Measurements from ENCODE around the gene LSM14A.
"Not testable (repeated sequence)": the region's sequence is repeated elsewhere in the genome, so short reads cannot be mapped to it uniquely, and the experiment has no call there.

The LSM14A gene

GRCh38 chr19:34135821-34136611, 36.3 kb upstream of the LSM14A start:
- no peak overlapping the region for H3K4me3 ChIP-seq (ENCODE audit: low read length)
- H3K4me1 ChIP-seq (ENCODE audit: insufficient read depth, low read length) = peaks cover 4% of the 10 kb centered on the region; the same call in 1 of the 2 replicates
- no peaks in the 10 kb centered on the region for H3K27me3 ChIP-seq (ENCODE audit: insufficient read depth, low read length)
- no peak overlapping the region for H3K27ac ChIP-seq (ENCODE audit: low read depth, low read length)
- H3K9ac ChIP-seq (ENCODE audit: low read depth, low read length) = no peak overlapping the region
- WGBS = 96% methylated on average over 7 of the region's 7 CpGs
- H3K9me3 ChIP-seq (ENCODE audit: insufficient read depth, low read depth, low read length) = no peaks in the 10 kb centered on the region
- H3K36me3 ChIP-seq (ENCODE audit: insufficient read depth, low read length) = no peaks in the 10 kb centered on the region

- Histone ChIP-seq H3K4me3 (ENCODE audit: low read length) (no peak overlapping the region), H3K4me1 (ENCODE audit: insufficient read depth, low read length) (peaks cover 8% of the 10 kb centered on the region), H3K36me3 (ENCODE audit: insufficient read depth, low read length) (no peaks in the 10 kb centered on the region), H3K27me3 (ENCODE audit: insufficient read depth, low read length) (no peaks in the 10 kb centered on the region), H3K27ac (ENCODE audit: low read depth, low read length) (no peak overlapping the region), H3K9ac (ENCODE audit: low read depth, low read length) (no peak overlapping the region), H3K9me3 (ENCODE audit: insufficient read depth, low read depth, low read length) (peaks cover 5% of the 10 kb centered on the region)
- 30% methylated on average over 5 of the region's 5 CpGs for WGBS
These were observed 31.3 kb upstream of the LSM14A start for GRCh38 chr19:34141025-34141424.

- Histone ChIP-seq H3K27ac (ENCODE audit: low read depth, low read length) (no peak overlapping the region), H3K36me3 (ENCODE audit: insufficient read depth, low read length) (no peaks in the 10 kb centered on the region), H3K4me1 (ENCODE audit: insufficient read depth, low read length) (peaks cover 8% of the 10 kb centered on the region), H3K9me3 (ENCODE audit: insufficient read depth, low read depth, low read length) (peaks cover 5% of the 10 kb centered on the region), H3K4me3 (ENCODE audit: low read length) (no peak overlapping the region), H3K27me3 (ENCODE audit: insufficient read depth, low read length) (no peaks in the 10 kb centered on the region), H3K9ac (ENCODE audit: low read depth, low read length) (no peak overlapping the region)
- 89% methylated on average over 2 of the region's 3 CpGs for WGBS
These were observed 29.9 kb upstream of the LSM14A start for GRCh38 chr19:34142440-34142839.

GRCh38 chr19:34145741-34146202, 26.5 kb upstream of the LSM14A start:
- Histone ChIP-seq H3K9me3 (ENCODE audit: insufficient read depth, low read depth, low read length) (peaks cover 5% of the 10 kb centered on the region), H3K36me3 (ENCODE audit: insufficient read depth, low read length) (no peaks in the 10 kb centered on the region), H3K27me3 (ENCODE audit: insufficient read depth, low read length) (no peaks in the 10 kb centered on the region), H3K4me1 (ENCODE audit: insufficient read depth, low read length) (peaks cover 6% of the 10 kb centered on the region), H3K27ac (ENCODE audit: low read depth, low read length) (no peak overlapping the region), H3K4me3 (ENCODE audit: low read length) (no peak overlapping the region), H3K9ac (ENCODE audit: low read depth, low read length) (no peak overlapping the region)
- 18% methylated on average over 7 of the region's 7 CpGs for WGBS

GRCh38 chr19:34148658-34149185, 23.6 kb upstream of the LSM14A start:
- Histone ChIP-seq H3K4me1 (ENCODE audit: insufficient read depth, low read length) (no peaks in the 10 kb centered on the region), H3K9ac (ENCODE audit: low read depth, low read length) (no peak overlapping the region), H3K4me3 (ENCODE audit: low read length) (no peak overlapping the region), H3K36me3 (ENCODE audit: insufficient read depth, low read length) (no peaks in the 10 kb centered on the region), H3K27ac (ENCODE audit: low read depth, low read length) (no peak overlapping the region), H3K27me3 (ENCODE audit: insufficient read depth, low read length) (no peaks in the 10 kb centered on the region), H3K9me3 (ENCODE audit: insufficient read depth, low read depth, low read length) (no peaks in the 10 kb centered on the region)
- WGBS = 90% methylated on average over 9 of the region's 9 CpGs

- Histone ChIP-seq H3K36me3 (ENCODE audit: insufficient read depth, low read length) (no peaks in the 10 kb centered on the region), H3K9me3 (ENCODE audit: insufficient read depth, low read depth, low read length) (no peaks in the 10 kb centered on the region), H3K27me3 (ENCODE audit: insufficient read depth, low read length) (no peaks in the 10 kb centered on the region), H3K27ac (ENCODE audit: low read depth, low read length) (no peak overlapping the region), H3K4me1 (ENCODE audit: insufficient read depth, low read length) (no peaks in the 10 kb centered on the region), H3K9ac (ENCODE audit: low read depth, low read length) (no peak overlapping the region), H3K4me3 (ENCODE audit: low read length) (no peak overlapping the region)
- WGBS = 93% methylated on average over 5 of the region's 5 CpGs
These were observed 22.4 kb upstream of the LSM14A start for GRCh38 chr19:34149873-34150272.

GRCh38 chr19:34150558-34150957, 21.7 kb upstream of the LSM14A start:
- Histone ChIP-seq H3K9me3 (ENCODE audit: insufficient read depth, low read depth, low read length) (no peaks in the 10 kb centered on the region), H3K27me3 (ENCODE audit: insufficient read depth, low read length) (no peaks in the 10 kb centered on the region), H3K27ac (ENCODE audit: low read depth, low read length) (no peak overlapping the region), H3K4me1 (ENCODE audit: insufficient read depth, low read length) (no peaks in the 10 kb centered on the region), H3K4me3 (ENCODE audit: low read length) (no peak overlapping the region), H3K36me3 (ENCODE audit: insufficient read depth, low read length) (no peaks in the 10 kb centered on the region), H3K9ac (ENCODE audit: low read depth, low read length) (no peak overlapping the region)
- 87% methylated on average over 4 of the region's 4 CpGs for WGBS

GRCh38 chr19:34151439-34151838, 20.9 kb upstream of the LSM14A start:
- Histone ChIP-seq H3K9ac (ENCODE audit: low read depth, low read length) (no peak overlapping the region), H3K27me3 (ENCODE audit: insufficient read depth, low read length) (no peaks in the 10 kb centered on the region), H3K4me3 (ENCODE audit: low read length) (no peak overlapping the region), H3K36me3 (ENCODE audit: insufficient read depth, low read length) (no peaks in the 10 kb centered on the region), H3K4me1 (ENCODE audit: insufficient read depth, low read length) (no peaks in the 10 kb centered on the region), H3K27ac (ENCODE audit: low read depth, low read length) (no peak overlapping the region), H3K9me3 (ENCODE audit: insufficient read depth, low read depth, low read length) (no peaks in the 10 kb centered on the region)
- WGBS = 93% methylated on average over 5 of the region's 5 CpGs

GRCh38 chr19:34154401-34154800, 17.9 kb upstream of the LSM14A start:
- Histone ChIP-seq H3K36me3 (ENCODE audit: insufficient read depth, low read length) (no peaks in the 10 kb centered on the region), H3K9me3 (ENCODE audit: insufficient read depth, low read depth, low read length) (no peaks in the 10 kb centered on the region), H3K4me3 (ENCODE audit: low read length) (no peak overlapping the region), H3K27me3 (ENCODE audit: insufficient read depth, low read length) (no peaks in the 10 kb centered on the region), H3K4me1 (ENCODE audit: insufficient read depth, low read length) (no peaks in the 10 kb centered on the region), H3K27ac (ENCODE audit: low read depth, low read length) (no peak overlapping the region), H3K9ac (ENCODE audit: low read depth, low read length) (no peak overlapping the region)
- WGBS = 90% methylated on average over 2 of the region's 2 CpGs

- Histone ChIP-seq H3K9me3 (ENCODE audit: insufficient read depth, low read depth, low read length) (no peaks in the 10 kb centered on the region), H3K27ac (ENCODE audit: low read depth, low read length) (no peak overlapping the region), H3K27me3 (ENCODE audit: insufficient read depth, low read length) (no peaks in the 10 kb centered on the region), H3K9ac (ENCODE audit: low read depth, low read length) (no peak overlapping the region), H3K36me3 (ENCODE audit: insufficient read depth, low read length) (no peaks in the 10 kb centered on the region), H3K4me3 (ENCODE audit: low read length) (no peak overlapping the region), H3K4me1 (ENCODE audit: insufficient read depth, low read length) (no peaks in the 10 kb centered on the region)
- WGBS = 94% methylated on average over 5 of the region's 5 CpGs
These were observed 16.6 kb upstream of the LSM14A start for GRCh38 chr19:34155686-34156085.

GRCh38 chr19:34158966-34159365, 13.3 kb upstream of the LSM14A start:
- not testable (repeated sequence) for H3K27ac ChIP-seq (ENCODE audit: low read depth, low read length); H3K27me3 ChIP-seq (ENCODE audit: insufficient read depth, low read length); H3K4me3 ChIP-seq (ENCODE audit: low read length); H3K9ac ChIP-seq (ENCODE audit: low read depth, low read length); H3K9me3 ChIP-seq (ENCODE audit: insufficient read depth, low read depth, low read length); H3K4me1 ChIP-seq (ENCODE audit: insufficient read depth, low read length); H3K36me3 ChIP-seq (ENCODE audit: insufficient read depth, low read length)
- WGBS = 91% methylated on average over 7 of the region's 7 CpGs

Measured in HUES64 (cell line).